ENCODE measurements around the gene TUBA3E. TPM values are rescaled to one million over a fixed set of nuclear protein-coding genes. Genes with fewer than 3 reads are reported as not detected.
"Not testable (repeated sequence)": the region's sequence is repeated elsewhere in the genome, so short reads cannot be mapped to it uniquely, and the experiment has no call there.

The TUBA3E gene
- total RNA-seq, 2 experiments from 2014 or later: not detected

- Mint-ChIP-seq H3K4me1 (ENCODE audit: low read depth) (peaks cover 6% of the 10 kb centered on the region), H3K4me3 (no peak overlapping the region), H3K27me3 (no peaks in the 10 kb centered on the region), H3K9me3 (no peaks in the 10 kb centered on the region), H3K27ac (no peak overlapping the region), H3K36me3 (ENCODE audit: low read depth) (peaks cover 30% of the 10 kb centered on the region)
- ATAC-seq (no peak), DNase-seq (no peak)
- TF ChIP-seq CTCF (IDR thresholded peaks at IDR 0.05): no peak
- intact Hi-C loops (cut with micrococcal nuclease): no loop called here
- ChIA-PET CTCF (no interaction called here), POLR2A (no interaction called here)
Measured at GRCh38 chr2:130165293-130166016, 32.8 kb downstream of the TUBA3E start.

GRCh38 chr2:130162968-130163367 is 35.3 kb downstream of the TUBA3E start:
- ChIA-PET POLR2A (no interaction called here), CTCF (no interaction called here)
- Mint-ChIP-seq H3K27ac (no peak overlapping the region), H3K27me3 (no peaks in the 10 kb centered on the region), H3K9me3 (no peaks in the 10 kb centered on the region), H3K36me3 (ENCODE audit: low read depth) (peaks cover 32% of the 10 kb centered on the region), H3K4me3 (no peak overlapping the region), H3K4me1 (ENCODE audit: low read depth) (peaks cover 7% of the 10 kb centered on the region)
- intact Hi-C loops (cut with micrococcal nuclease): no loop called here
- ATAC-seq (no peak), DNase-seq (no peak)
- no peak for TF ChIP-seq CTCF (IDR thresholded peaks at IDR 0.05)

GRCh38 chr2:130162486-130162885 is 35.8 kb downstream of the TUBA3E start:
- H3K4me3 Mint-ChIP-seq; CTCF ChIA-PET; ATAC-seq; H3K9me3 Mint-ChIP-seq; H3K27ac Mint-ChIP-seq; H3K27me3 Mint-ChIP-seq; DNase-seq; POLR2A ChIA-PET; intact Hi-C loops (cut with micrococcal nuclease): not testable (repeated sequence)
- peaks cover 11% of the 10 kb centered on the region for H3K4me1 Mint-ChIP-seq (ENCODE audit: low read depth)
- H3K36me3 Mint-ChIP-seq (ENCODE audit: low read depth): peaks cover 27% of the 10 kb centered on the region

- H3K27me3 Mint-ChIP-seq; DNase-seq; H3K4me3 Mint-ChIP-seq; POLR2A ChIA-PET; intact Hi-C loops (cut with micrococcal nuclease); H3K9me3 Mint-ChIP-seq; ATAC-seq; H3K27ac Mint-ChIP-seq; CTCF ChIA-PET: not testable (repeated sequence)
- Mint-ChIP-seq H3K36me3 (ENCODE audit: low read depth) (peaks cover 25% of the 10 kb centered on the region), H3K4me1 (ENCODE audit: low read depth) (peaks cover 13% of the 10 kb centered on the region)
Measured at GRCh38 chr2:130160838-130161705, 37.2 kb downstream of the TUBA3E start.

GRCh38 chr2:130160131-130160530 is 38.1 kb downstream of the TUBA3E start:
- Mint-ChIP-seq H3K4me1 (ENCODE audit: low read depth) (peaks cover 13% of the 10 kb centered on the region), H3K4me3 (no peak overlapping the region), H3K27ac (no peak overlapping the region), H3K27me3 (no peaks in the 10 kb centered on the region), H3K36me3 (ENCODE audit: low read depth) (peaks cover 24% of the 10 kb centered on the region), H3K9me3 (no peaks in the 10 kb centered on the region)
- no peak for DNase-seq
- ChIA-PET CTCF (no interaction called here), POLR2A (no interaction called here)
- ATAC-seq: no peak
- no peak for TF ChIP-seq CTCF (IDR thresholded peaks at IDR 0.05)
- intact Hi-C loops (cut with micrococcal nuclease): no loop called here

GRCh38 chr2:130159376-130159775 is 38.9 kb downstream of the TUBA3E start:
- POLR2A ChIA-PET: interaction anchor here (2.1 kb wide), 1 partner anchor 11 kb away, joined by 7 read pairs; no protein-coding TSS in a partner anchor
- intact Hi-C loops (cut with micrococcal nuclease): not testable (repeated sequence)
- H3K36me3 Mint-ChIP-seq (ENCODE audit: low read depth): peaks cover 21% of the 10 kb centered on the region

More at GRCh38 chr2:130159376-130159775, 38.9 kb downstream of the TUBA3E start:
- H3K27ac Mint-ChIP-seq, H3K9me3 Mint-ChIP-seq, H3K4me3 Mint-ChIP-seq, CTCF ChIA-PET, ATAC-seq, DNase-seq, H3K27me3 Mint-ChIP-seq: not testable (repeated sequence)
- H3K4me1 Mint-ChIP-seq (ENCODE audit: low read depth): peaks cover 13% of the 10 kb centered on the region
